Epithelial cell of proximal tubule (primary cell): Measurements from ENCODE around the gene TNC. TPM values are rescaled to one million over a fixed set of nuclear protein-coding genes. Genes with fewer than 3 reads are reported as not detected.

ENCODE experiments used
- DNase-seq: peaks from one replicate; pipeline ENCODE4 v3.0.0-alpha.2; 2011; ENCODE audit warnings: low read depth
- H3K4me3 ChIP-seq: 2 replicates; pipeline ENCODE4 v1.5.1; 2011; ENCODE audit warnings: low read depth, mild to moderate bottlenecking, low read length
- total RNA-seq: library from RNA; depleted of rRNA; stranded (reverse); fragments of >200 nt; gene quantifications from 2 replicates; pipeline ENCODE4 v1.2.3, GENCODE V29; 2015
- TF ChIP-seq, protein P1 (sequence below): conservative IDR thresholded peaks from 2 replicates; pipeline ENCODE4 v1.5.1; 2012; ENCODE audit warnings: low read depth, mild to moderate bottlenecking, low read length

TNC gene
- total RNA-seq, 1 donor from 2014 or later, result 68.9 TPM

DNA sequence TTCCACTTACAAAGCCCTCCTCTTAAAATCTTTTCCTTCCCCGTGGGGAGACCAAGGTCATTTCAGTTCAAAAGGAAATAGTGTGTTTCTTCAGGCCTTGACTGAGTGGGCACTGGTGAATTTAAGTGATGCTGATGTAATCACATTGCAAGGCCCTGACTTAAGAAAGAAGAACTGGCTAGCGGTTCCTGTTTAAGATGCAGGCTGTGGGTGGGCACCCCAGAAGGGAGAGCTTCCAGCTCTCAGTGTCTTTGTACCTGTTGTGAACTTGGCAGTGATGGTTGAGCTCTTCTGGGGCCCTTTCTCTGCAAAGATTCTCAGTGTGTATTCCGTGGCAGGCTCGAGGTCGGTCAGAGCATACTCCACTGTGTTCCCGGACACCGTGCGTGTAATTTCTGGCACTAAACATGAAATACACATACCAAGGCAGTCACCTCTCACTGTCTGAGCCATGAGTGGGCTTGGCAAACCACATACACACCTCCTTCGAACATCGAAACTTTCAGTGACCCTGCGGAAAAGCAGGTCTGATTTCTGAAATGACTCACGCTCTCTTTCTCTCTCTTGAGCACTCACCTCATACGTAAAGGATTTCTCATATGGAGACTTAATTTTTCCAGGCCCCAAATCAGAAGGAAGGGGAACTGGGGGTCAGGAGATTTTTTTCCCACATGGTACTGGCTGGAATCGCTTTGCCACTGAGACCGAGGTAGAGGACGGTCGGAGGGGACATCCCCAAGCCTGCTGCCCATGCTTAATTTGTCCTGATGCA lies 81.9 kb downstream of the TNC start:
- peak; percentile 43 for DNase-seq
- TF ChIP-seq, protein P1, sequence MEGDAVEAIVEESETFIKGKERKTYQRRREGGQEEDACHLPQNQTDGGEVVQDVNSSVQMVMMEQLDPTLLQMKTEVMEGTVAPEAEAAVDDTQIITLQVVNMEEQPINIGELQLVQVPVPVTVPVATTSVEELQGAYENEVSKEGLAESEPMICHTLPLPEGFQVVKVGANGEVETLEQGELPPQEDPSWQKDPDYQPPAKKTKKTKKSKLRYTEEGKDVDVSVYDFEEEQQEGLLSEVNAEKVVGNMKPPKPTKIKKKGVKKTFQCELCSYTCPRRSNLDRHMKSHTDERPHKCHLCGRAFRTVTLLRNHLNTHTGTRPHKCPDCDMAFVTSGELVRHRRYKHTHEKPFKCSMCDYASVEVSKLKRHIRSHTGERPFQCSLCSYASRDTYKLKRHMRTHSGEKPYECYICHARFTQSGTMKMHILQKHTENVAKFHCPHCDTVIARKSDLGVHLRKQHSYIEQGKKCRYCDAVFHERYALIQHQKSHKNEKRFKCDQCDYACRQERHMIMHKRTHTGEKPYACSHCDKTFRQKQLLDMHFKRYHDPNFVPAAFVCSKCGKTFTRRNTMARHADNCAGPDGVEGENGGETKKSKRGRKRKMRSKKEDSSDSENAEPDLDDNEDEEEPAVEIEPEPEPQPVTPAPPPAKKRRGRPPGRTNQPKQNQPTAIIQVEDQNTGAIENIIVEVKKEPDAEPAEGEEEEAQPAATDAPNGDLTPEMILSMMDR, result no peak
- no peak overlapping the region for H3K4me3 ChIP-seq

DNA sequence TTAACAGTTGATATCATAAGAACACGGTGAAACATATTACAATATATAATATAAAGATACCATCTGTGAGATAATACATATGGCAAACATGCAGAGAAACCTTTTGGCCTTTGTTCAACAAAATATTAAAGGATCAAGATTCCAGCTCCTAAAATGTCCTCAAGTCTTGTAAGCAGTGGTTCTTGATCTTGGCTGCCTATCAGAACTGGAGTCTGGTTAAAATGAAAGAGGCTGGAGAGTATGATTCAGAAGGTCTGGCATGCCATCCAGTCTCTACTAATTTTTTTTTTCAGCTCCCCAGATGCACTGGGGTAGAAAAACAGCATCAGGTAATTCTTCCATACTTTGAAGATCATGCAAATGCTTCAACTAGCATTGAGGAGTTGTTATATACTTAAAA lies 83.2 kb downstream of the TNC start:
- TF ChIP-seq, protein P1, result no peak
- no peak for DNase-seq
- H3K4me3 ChIP-seq, result no peak overlapping the region

DNA sequence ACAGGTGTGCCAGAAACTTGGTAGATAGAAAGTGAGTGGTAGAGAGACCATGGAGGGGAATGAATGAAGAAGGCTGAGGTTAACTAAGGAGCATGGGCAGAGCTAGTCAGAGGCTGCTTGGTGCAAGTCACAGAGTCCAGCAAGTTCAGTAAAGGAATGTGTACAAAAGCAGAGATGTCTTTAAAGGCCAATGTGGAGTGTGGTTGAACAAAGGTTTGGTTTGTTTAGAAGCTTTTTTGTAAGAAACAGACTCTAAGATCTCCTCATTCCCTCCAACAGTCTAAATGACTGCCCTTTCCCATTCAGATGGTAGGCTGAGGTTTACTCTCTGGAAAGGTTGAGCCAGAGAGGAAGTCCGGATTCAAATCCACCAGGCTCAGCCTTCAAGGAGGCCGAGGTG lies 84.2 kb downstream of the TNC start:
- no peak overlapping the region for H3K4me3 ChIP-seq

DNA sequence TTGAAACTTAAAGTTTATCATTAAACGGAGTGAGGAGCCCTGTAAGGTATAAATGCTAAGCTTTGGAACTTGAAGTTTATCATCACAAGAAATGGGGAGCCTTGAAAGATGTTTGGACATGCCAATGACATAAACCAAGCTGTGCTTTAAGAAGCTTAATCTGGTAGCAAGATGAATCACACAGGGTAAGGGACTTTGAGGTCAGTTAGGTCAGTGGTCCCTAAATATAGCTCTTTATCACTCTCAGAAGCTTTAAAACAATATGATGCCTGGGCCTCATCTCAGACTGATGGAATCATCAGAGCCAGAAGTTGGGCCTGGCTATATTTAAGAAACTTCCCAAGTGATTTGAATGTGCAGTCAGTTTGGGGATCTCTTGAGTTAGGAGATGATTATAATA lies 85.7 kb downstream of the TNC start:
- H3K4me3 ChIP-seq, result no peak overlapping the region
- TF ChIP-seq, protein P1, result no peak
- DNase-seq, result no peak

More for the DNA sequence above, 84.2 kb downstream of the TNC start:
- TF ChIP-seq, protein P1, result no peak
- no peak for DNase-seq

DNA sequence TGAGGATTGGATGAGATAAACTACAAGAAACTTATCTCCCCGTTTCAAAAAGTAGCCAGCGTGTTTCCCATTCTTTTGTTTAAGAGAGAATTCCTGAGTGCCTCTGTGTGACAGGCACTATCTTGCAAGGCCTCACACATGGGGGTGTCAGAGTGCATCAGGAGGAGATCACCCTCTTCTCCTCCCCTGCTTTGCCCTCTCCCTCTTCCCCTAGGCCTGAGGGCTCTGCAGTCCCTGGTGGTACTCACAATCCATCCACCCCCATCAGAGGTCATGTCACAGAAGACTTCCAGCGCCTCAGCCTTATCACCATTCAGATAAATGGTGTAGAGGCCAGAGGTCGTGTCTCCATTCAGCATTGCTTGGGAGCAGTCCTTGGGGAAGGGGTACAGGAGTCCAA lies 88.0 kb downstream of the TNC start:
- TF ChIP-seq, protein P1, result no peak
- H3K4me3 ChIP-seq, result no peak overlapping the region
- DNase-seq, result no peak

DNA sequence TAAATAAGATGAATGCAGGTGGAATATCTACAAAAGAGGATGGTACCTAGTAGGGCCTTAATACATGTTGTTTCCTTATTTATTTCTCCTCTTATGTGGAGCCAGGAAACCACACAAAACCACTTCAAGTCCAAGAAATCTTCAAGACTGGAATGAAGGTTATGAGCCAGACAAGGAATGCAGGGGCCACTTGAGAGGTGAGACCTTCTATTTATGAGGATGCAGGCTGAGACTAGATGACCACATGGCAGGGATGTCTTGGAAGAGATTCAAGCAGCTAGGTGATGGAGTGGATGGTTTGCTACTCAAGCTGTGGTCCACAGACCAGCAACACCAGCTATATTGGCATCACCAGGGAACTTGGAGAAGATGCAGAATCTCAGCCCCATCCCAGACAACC lies 92.2 kb downstream of the TNC start:
- H3K4me3 ChIP-seq, result no peak overlapping the region
- TF ChIP-seq, protein P1, result no peak
- DNase-seq, result no peak
